ENCODE measurements around the gene GABRD.

DNA sequence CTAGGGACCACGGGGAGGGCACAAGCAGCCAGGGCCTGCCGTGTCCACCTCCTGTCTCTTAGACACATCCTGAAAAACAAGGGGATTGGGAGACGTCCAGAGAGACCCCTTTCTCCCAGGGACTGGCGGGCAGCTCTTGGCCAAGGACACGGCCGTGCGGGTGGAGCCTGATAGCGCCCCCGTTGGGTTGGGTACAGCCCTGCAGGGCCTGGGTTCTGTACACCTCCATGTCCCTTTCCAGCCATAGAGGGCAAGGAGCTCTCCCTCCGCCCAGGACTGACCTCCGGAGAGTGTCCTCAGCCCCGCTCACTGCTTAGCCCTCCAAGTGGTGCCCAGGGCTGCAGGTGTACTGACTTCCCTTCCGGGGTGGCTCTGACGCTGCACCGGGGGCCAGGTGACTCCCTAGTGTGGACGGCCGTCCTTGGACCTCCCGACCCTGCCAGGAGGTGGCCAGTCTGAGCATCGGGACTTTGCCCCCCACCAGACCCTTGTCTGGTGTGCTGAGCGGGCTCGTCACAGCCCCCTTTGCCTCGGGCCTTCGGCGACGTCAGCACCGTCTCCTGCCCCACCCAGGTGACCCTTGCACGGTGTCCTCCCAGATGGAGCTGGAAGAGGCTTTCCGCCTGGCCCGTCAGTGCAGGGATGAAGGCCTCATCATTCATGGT, 36.9 kb downstream of the GABRD start:
- TF ChIP-seq CTCF (IDR thresholded peaks at IDR 0.05), result no peak
- TF ChIP-seq POLR2A (IDR thresholded peaks at IDR 0.05), result no peak

Data from right lobe of liver (tissue), 4 donors.